EH (cell line): ENCODE results near the gene GLDC.

Source experiments
- DNase-seq: peaks from one replicate; pipeline ENCODE4 v3.0.0-alpha.2; 2015; ENCODE audit warnings: low read depth

The GLDC gene

GRCh38 chr9:6501526-6502210, 143.9 kb downstream of the GLDC start:
- DNase-seq = no peak

GRCh38 chr9:6498982-6499381, 146.5 kb downstream of the GLDC start:
- peak; percentile 48 for DNase-seq

GRCh38 chr9:6495466-6495865, 150.1 kb downstream of the GLDC start:
- DNase-seq = no peak

- DNase-seq = no peak
Measured at GRCh38 chr9:6490863-6491262, 154.7 kb downstream of the GLDC start.

- DNase-seq = no peak
Measured at GRCh38 chr9:6489099-6489498, 156.4 kb downstream of the GLDC start.

- DNase-seq = no peak
Measured at GRCh38 chr9:6488395-6488794, 157.1 kb downstream of the GLDC start.

- no peak for DNase-seq
Measured at GRCh38 chr9:6484210-6484609, 161.3 kb downstream of the GLDC start.
